NOMO-1 treated with dmso at 0.1 percent for 144 hours (cell line): ENCODE results near the gene ADRA2C.

ENCODE experiments used
- DNase-seq: peaks from one replicate; lab custom pipeline; 2025; ENCODE audit not compliant: unreplicated experiment; lab: John Stamatoyannopoulos, UW

The ADRA2C gene

GRCh38 chr4:3775005-3775404, 8.8 kb downstream of the ADRA2C start:
- no peak for DNase-seq

GRCh38 chr4:3775576-3775975, 9.4 kb downstream of the ADRA2C start:
- DNase-seq, result no peak

- no peak for DNase-seq
These were observed 10.2 kb downstream of the ADRA2C start for GRCh38 chr4:3776166-3777032.

GRCh38 chr4:3777033-3777390, 10.8 kb downstream of the ADRA2C start:
- no peak for DNase-seq

- no peak for DNase-seq
These were observed 11.5 kb downstream of the ADRA2C start for GRCh38 chr4:3777669-3778068.

GRCh38 chr4:3779509-3779908, 13.3 kb downstream of the ADRA2C start:
- DNase-seq, result no peak

GRCh38 chr4:3780347-3781171, 14.4 kb downstream of the ADRA2C start:
- no peak for DNase-seq

- DNase-seq, result no peak
These were observed 15.2 kb downstream of the ADRA2C start for GRCh38 chr4:3781193-3781886.

- no peak for DNase-seq
These were observed 16.1 kb downstream of the ADRA2C start for GRCh38 chr4:3781997-3782930.

- DNase-seq, result no peak
These were observed 17.6 kb downstream of the ADRA2C start for GRCh38 chr4:3783693-3784306.

- DNase-seq, result no peak
These were observed 18.5 kb downstream of the ADRA2C start for GRCh38 chr4:3784454-3785291.

GRCh38 chr4:3785292-3785565, 19.0 kb downstream of the ADRA2C start:
- no peak for DNase-seq

- DNase-seq, result no peak
These were observed 20.1 kb downstream of the ADRA2C start for GRCh38 chr4:3786196-3786869.

GRCh38 chr4:3787489-3788365, 21.5 kb downstream of the ADRA2C start:
- no peak for DNase-seq

- no peak for DNase-seq
These were observed 22.1 kb downstream of the ADRA2C start for GRCh38 chr4:3788366-3788660.

- no peak for DNase-seq
These were observed 23.4 kb downstream of the ADRA2C start for GRCh38 chr4:3789587-3789986.

- no peak for DNase-seq
These were observed 23.9 kb downstream of the ADRA2C start for GRCh38 chr4:3790006-3790561.

- no peak for DNase-seq
These were observed 25.1 kb downstream of the ADRA2C start for GRCh38 chr4:3791256-3791655.
